HepG2 (cell line): Measurements from ENCODE around the gene APOC3. TPM values are rescaled to one million over a fixed set of nuclear protein-coding genes. Genes with fewer than 3 reads are reported as not detected.

Source experiments
- ATAC-seq: fragments of 200-7000 bp; cut with Tn5 transposase; 3 replicates; pipeline ENCODE4 v1.9.1; 2020; ENCODE audit warnings: mild to moderate bottlenecking, moderate library complexity
- BruUV-seq: library from RNA; stranded (reverse); fragments of 400-500 nt; replicated peaks from 2 replicates; lab custom pipeline; 2021; lab: Mats Ljungman, UMichigan
- CTCF ChIA-PET: fragments of 300-600 bp; formaldehyde crosslinking; extraction: SDS; loops from one replicate; lab custom pipeline; 2021; ENCODE audit warnings: low total read pairs, inconsistent platforms, low intra/inter-chr PET ratio; lab: Yijun Ruan, JAX
- POLR2A ChIA-PET: fragments of 350-600 bp; sonication (Branson Sonifier 250); formaldehyde crosslinking; loops from one replicate; lab custom pipeline; 2020; ENCODE audit warnings: antibody characterized with exemption, inconsistent platforms; lab: Yijun Ruan, JAX
- DNase-seq: peaks from one replicate; pipeline ENCODE4 v3.0.0-alpha.2; 2015; ENCODE audit warnings: low spot score
- FAIRE-seq: peaks from 3 replicates; lab custom pipeline; 2011; peaks lifted over from hg19 to GRCh38; lab: Jason Lieb, UNC
- H2AFZ ChIP-seq: one replicate; pipeline ENCODE4 v1.6.1; 2011; ENCODE audit warnings: low read length, inconsistent platforms
- H3K27ac ChIP-seq: fragments of 300-600 bp; 3 replicates; pipeline ENCODE4 v1.8.0; 2011; ENCODE audit warnings: mixed run types, mild to moderate bottlenecking, mixed read lengths, low read length, inconsistent platforms; ENCODE audit not compliant: insufficient read depth; ENCODE audit errors: extremely low read length
- H3K27me3 ChIP-seq, 2 experiments: fragments of 200-600 bp in 1 of 2; 2 replicates in 1 of 2; 3 replicates in 1 of 2; pipeline versions ENCODE4 v1.6.0 to v1.8.0; 2011; ENCODE audit warnings: low read length in 2 of 2, mild to moderate bottlenecking in 2 of 2, moderate library complexity in 2 of 2, inconsistent platforms in 1 of 2; ENCODE audit not compliant: insufficient read depth in 2 of 2, control insufficient read depth in 1 of 2
- H3K36me3 ChIP-seq, 2 experiments: fragments of 200-600 bp in 1 of 2; replicated peaks in 1 of 2; 2 replicates in 1 of 2; 3 replicates in 1 of 2; pipeline versions ENCODE4 v1.5.1 to v1.8.0; 2011; ENCODE audit warnings: low read length in 2 of 2, inconsistent platforms in 1 of 2; ENCODE audit not compliant: insufficient read depth in 2 of 2, control insufficient read depth in 1 of 2
- H3K4me1 ChIP-seq: 2 replicates; pipeline ENCODE4 v1.5.1; 2012; ENCODE audit warnings: low read length, inconsistent platforms; ENCODE audit not compliant: insufficient read depth
- H3K4me2 ChIP-seq: 2 replicates; pipeline ENCODE4 v1.6.0; 2011; ENCODE audit warnings: low read depth, low read length, inconsistent platforms
- H3K4me3 ChIP-seq, 3 experiments: fragments of 200-600 bp in 1 of 3; sonication (generic), shearing (Covaris generic) in 1 of 3; replicated peaks in 1 of 3; 2 replicates each; pipeline ENCODE4 v1.5.1; 2011 to 2016; ENCODE audit warnings: low read length in 3 of 3, inconsistent platforms in 2 of 3, low read depth in 2 of 3, mild to moderate bottlenecking in 2 of 3, control low read depth in 1 of 3, mixed read lengths in 1 of 3; ENCODE audit not compliant: insufficient read depth in 1 of 3
- H3K79me2 ChIP-seq: one replicate; pipeline ENCODE4 v1.6.1; 2011; ENCODE audit warnings: low read length, inconsistent platforms; ENCODE audit not compliant: insufficient read depth
- H3K9ac ChIP-seq: 2 replicates; pipeline ENCODE4 v1.6.0; 2011; ENCODE audit warnings: mild to moderate bottlenecking, low read depth, low read length, inconsistent platforms; ENCODE audit not compliant: insufficient read depth
- H3K9me3 ChIP-seq: 2 replicates; pipeline ENCODE4 v1.5.1; 2012; ENCODE audit warnings: mild to moderate bottlenecking, low read length
- H4K20me1 ChIP-seq: 2 replicates; pipeline ENCODE4 v1.6.0; 2011; ENCODE audit warnings: inconsistent platforms, mild to moderate bottlenecking, low read length, moderate library complexity; ENCODE audit not compliant: insufficient read depth
- GTF3A ChIP-seq: sonication (generic); formaldehyde crosslinking; conservative IDR thresholded peaks from 2 replicates; pipeline ENCODE4 v1.4.0; 2020; ENCODE audit warnings: mild to moderate bottlenecking, missing genetic modification reagents
- NCOA5 ChIP-seq: sonication (generic); formaldehyde crosslinking; IDR thresholded peaks from 2 replicates; pipeline ENCODE4 v1.4.0; 2020; ENCODE audit warnings: missing genetic modification reagents
- REL ChIP-seq: sonication (generic); formaldehyde crosslinking; conservative IDR thresholded peaks from 2 replicates; pipeline ENCODE4 v1.8.0; 2022; ENCODE audit warnings: mild to moderate bottlenecking, missing genetic modification reagents, moderate library complexity
- TGIF2 ChIP-seq: IDR thresholded peaks from 2 replicates; pipeline ENCODE4 v1.6.1; 2016; ENCODE audit warnings: control low read depth, missing compliant biosample characterization
- WGBS: methylation state at CpG from one replicate; pipeline ENCODE4 v1.1.6; 2017; ENCODE audit warnings: low lambda C conversion rate; 5-methylcytosine and 5-hydroxymethylcytosine counted together
- in situ Hi-C: cut with HindIII; loops from 2 replicates; pipeline ENCODE4 v1.10.0; 2017; ENCODE audit warnings: low pct_unique_long_range_greater_than_20kb; ENCODE audit not compliant: extremely low pct_ligation_motif_present
- intact Hi-C: fragments of 100-400 bp; cut with micrococcal nuclease; formaldehyde crosslinking; loops from one replicate; pipeline ENCODE4 v1.10.0; 2022; ENCODE audit not compliant: unreplicated experiment
- polyA plus RNA-seq, 8 experiments: library from polyadenylated mRNA; depleted of rRNA in 3 of 8; stranded (reverse) in 7 of 8; unstranded in 1 of 8; fragments of >200 nt; fragmentation: Illumina TruSeq in 4 of 8; extraction: Trizol in 4 of 8; gene quantifications; 2 replicates each; pipeline versions ENCODE4 v1.2.1 to v1.2.3, GENCODE V29; 2011 to 2016; ENCODE audit warnings: low read depth in 4 of 8, missing spikeins in 1 of 8, mixed read lengths in 1 of 8; ENCODE audit not compliant: insufficient read depth in 1 of 8
- total RNA-seq, 5 experiments: library from RNA; depleted of rRNA; stranded (reverse); fragments of >200 nt; fragmentation: Illumina TruSeq; extraction: Trizol; gene quantifications; 2 replicates each; pipeline ENCODE4 v1.2.3, GENCODE V29; 2016; ENCODE audit warnings: low read depth in 1 of 5
- TF ChIP-seq, protein P1 (sequence below): sonication (generic); formaldehyde crosslinking; IDR thresholded peaks from 2 replicates; pipeline ENCODE4 v1.4.0; 2020; ENCODE audit warnings: mild to moderate bottlenecking, missing genetic modification reagents

The APOC3 gene
- total and polyA plus RNA-seq, 2 of the 13 experiments (the other 11 are each of a cell fraction or from before 2014, with no cell fraction given): 314 to 687 TPM

DNA sequence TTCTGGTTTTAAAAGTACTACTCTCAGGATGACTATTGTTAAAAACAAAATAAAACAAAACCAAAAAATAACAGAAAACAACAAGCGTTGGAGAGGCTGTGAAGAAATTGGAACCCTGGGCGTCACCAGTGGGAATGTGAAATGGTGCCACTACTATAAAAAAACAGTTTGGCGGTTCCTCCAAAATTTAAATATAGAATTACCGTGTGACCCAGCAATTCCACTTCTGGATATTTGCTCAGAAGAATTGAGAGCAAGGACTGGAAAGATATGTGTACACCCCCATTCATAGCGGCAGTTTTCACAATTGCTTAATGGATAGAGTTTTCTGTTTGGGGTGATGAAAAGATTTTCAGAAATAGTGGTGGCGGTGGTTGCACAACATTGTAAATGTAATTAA, 15.2 kb upstream of the APOC3 start:
- no peak for DNase-seq
- H3K9ac ChIP-seq: no peak overlapping the region
- no peak overlapping the region for H2AFZ ChIP-seq
- BruUV-seq: no TSS peak
- ATAC-seq: no peak
- intact Hi-C loops (no loop called here), in situ Hi-C loops (no loop called here)
- H3K27me3 ChIP-seq: no peaks in the 10 kb centered on the region
- FAIRE-seq: no peak
- H3K4me3 ChIP-seq: no peak overlapping the region
- H3K4me2 ChIP-seq: no peak overlapping the region
- no peaks in the 10 kb centered on the region for H3K9me3 ChIP-seq
- H3K79me2 ChIP-seq: no peaks in the 10 kb centered on the region
- H3K27ac ChIP-seq: peak overlapping the region; percentile 70
- 84% methylated on average over 6 of the region's 6 CpGs for WGBS
- H3K4me1 ChIP-seq: peaks cover 77% of the 10 kb centered on the region
- ChIA-PET CTCF (no interaction called here), POLR2A (interaction anchor here (2.6 to 4.5 kb wide), 4 partner anchors 12 to 23 kb away, joined by 35 to 105 read pairs (median 45); partner anchors contain the start of genes APOA1, APOA4, APOA5 and APOC3)
- H4K20me1 ChIP-seq: no peaks in the 10 kb centered on the region
- no peak for TF ChIP-seq TGIF2
- no peaks in the 10 kb centered on the region for H3K36me3 ChIP-seq

DNA sequence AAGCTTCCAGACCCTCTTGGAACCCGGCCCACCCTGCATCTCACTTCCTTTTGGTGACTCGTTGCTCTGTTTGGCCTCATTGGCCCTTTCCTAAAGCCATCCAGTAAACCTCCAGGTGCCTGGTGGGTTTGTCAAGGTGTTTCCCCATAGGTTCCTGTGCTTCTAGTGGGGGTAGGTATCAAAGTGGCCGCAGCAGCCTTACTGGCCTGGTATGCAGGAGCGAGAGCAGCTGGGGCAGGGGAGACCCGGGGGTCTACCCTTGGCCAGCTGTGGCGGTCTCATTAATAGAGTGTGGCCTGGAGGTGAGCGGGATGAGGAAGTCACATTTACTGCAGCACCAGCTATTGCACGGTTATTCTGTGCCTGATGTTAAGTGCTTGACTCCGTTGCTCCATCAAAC, 10.7 kb upstream of the APOC3 start:
- Histone ChIP-seq H2AFZ (no peak overlapping the region), H3K4me1 (peaks cover 65% of the 10 kb centered on the region), H3K9me3 (no peaks in the 10 kb centered on the region), H3K27ac (no peak overlapping the region), H3K27me3 (no peaks in the 10 kb centered on the region), H3K9ac (no peak overlapping the region), H3K4me3 (no peak overlapping the region), H4K20me1 (no peaks in the 10 kb centered on the region), H3K4me2 (no peak overlapping the region), H3K36me3 (no peaks in the 10 kb centered on the region), H3K79me2 (no peaks in the 10 kb centered on the region)
- no TSS peak for BruUV-seq
- 96% methylated on average over 9 of the region's 9 CpGs for WGBS
- CTCF ChIA-PET: no interaction called here
- DNase-seq: no peak
- in situ Hi-C loops (no loop called here), intact Hi-C loops (no loop called here)
- FAIRE-seq: no peak
- POLR2A ChIA-PET: interaction anchor here (0.9 to 3.5 kb wide), 2 partner anchors 10 to 11 kb away, joined by 3 to 21 read pairs; partner anchors contain the start of gene APOC3
- ATAC-seq: no peak
- TF ChIP-seq REL (CRISPR knock-in tag) (no peak), NCOA5 (CRISPR knock-in tag) (no peak), GTF3A (CRISPR knock-in tag) (no peak)
- TF ChIP-seq, protein P1, sequence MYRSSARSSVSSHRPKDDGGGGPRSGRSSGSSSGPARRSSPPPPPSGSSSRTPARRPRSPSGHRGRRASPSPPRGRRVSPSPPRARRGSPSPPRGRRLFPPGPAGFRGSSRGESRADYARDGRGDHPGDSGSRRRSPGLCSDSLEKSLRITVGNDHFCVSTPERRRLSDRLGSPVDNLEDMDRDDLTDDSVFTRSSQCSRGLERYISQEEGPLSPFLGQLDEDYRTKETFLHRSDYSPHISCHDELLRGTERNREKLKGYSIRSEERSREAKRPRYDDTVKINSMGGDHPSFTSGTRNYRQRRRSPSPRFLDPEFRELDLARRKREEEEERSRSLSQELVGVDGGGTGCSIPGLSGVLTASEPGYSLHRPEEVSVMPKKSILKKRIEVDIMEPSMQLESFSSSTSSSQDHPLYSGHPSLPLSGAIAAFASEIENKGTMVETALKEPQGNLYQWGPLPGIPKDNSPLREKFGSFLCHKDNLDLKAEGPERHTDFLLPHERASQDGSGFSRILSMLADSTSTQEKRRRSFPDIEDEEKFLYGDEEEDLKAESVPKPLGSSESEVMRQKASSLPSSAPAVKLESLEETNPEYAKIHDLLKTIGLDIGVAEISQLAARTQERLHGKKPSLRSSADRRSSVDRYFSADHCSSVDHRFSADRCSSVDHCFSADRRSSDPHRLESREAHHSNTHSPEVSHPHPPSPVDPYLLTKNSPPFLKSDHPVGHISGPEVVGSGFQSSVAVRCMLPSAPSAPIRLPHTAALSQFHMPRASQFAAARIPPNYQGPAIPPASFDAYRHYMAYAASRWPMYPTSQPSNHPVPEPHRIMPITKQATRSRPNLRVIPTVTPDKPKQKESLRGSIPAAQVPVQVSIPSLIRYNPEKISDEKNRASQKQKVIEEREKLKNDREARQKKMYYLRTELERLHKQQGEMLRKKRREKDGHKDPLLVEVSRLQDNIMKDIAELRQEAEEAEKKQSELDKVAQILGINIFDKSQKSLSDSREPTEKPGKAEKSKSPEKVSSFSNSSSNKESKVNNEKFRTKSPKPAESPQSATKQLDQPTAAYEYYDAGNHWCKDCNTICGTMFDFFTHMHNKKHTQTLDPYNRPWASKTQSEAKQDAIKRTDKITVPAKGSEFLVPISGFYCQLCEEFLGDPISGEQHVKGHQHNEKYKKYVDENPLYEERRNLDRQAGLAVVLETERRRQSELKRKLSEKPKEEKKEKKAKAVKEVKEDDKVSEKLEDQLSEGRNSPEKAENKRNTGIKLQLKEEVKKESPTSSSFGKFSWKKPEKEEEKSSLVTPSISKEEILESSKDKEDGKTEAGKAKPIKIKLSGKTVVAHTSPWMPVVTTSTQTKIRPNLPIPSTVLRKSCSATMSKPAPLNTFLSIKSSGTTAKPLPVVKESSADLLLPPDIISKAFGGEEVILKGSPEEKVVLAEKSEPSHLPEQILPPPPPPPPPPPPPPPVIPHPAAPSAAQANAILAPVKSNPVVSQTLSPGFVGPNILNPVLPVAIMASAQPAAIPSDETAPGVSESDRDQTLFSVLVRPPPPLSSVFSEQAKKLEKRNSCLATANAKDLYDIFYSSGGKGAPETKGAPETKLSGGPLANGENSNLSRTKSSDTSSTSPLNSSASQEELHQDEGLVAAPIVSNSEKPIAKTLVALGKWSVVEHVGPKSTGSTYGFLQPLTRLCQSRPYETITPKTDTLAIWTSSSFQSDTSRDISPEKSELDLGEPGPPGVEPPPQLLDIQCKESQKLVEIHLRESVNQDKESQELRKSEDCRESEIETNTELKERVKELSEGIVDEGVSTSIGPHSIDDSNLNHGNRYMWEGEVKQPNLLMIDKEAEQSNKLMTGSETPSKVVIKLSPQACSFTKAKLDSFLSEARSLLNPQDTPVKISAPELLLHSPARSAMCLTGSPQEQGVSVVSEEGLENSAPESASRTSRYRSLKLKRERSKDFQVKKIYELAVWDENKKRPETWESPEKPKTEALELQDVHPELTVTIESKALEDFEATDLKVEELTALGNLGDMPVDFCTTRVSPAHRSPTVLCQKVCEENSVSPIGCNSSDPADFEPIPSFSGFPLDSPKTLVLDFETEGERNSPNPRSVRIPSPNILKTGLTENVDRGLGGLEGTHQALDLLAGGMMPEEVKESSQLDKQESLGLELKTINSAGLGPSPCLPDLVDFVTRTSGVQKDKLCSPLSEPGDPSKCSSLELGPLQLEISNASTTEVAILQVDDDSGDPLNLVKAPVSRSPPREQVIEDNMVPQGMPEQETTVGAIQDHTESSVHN (CRISPR knock-in tag): no peak
